ENCODE results near the gene PEX10.

Gene PEX10

DNA sequence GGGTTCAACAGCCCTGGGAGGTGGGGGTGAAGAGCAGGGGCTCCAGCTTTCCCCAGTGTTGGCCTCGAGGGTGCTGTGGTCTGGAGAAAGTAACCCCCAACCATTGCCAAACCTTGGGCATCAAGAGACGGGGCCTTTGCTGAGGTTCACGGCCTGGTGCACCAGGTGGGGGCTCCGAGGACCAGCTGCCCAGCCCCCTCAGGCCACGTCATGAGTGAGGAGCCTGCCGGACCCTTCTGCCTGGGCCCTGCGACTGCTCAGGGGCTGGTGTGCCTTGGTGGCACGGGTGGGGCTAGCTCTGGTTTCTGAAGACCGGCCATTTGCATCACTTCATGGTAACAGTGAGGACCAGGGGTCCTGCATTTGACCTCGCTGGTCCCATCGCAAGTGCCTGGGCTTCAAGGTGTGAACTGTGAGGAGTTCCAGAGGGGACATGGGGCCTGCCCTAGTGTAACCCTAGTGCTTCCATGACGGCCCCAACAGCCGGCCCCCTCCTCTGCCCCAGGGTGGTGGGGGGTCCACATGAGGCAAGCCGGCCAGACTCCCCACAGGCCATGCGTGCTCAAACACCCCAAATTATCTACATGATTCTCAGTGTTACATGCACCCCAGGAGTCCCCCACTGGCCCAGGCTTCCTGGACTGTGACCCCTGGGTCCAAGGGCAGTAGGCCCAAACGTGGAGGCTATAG lies 34.5 kb downstream of the PEX10 start:
- Histone ChIP-seq H3K4me3 (ENCODE audit: insufficient read depth, low read depth, low read length, poor library complexity, severe bottlenecking) (no peak overlapping the region), H3K27me3 (replicated peaks; ENCODE audit: control insufficient read depth, insufficient read depth, low read length, poor library complexity, severe bottlenecking) (no peaks in the 10 kb centered on the region), H3K27ac (ENCODE audit: insufficient read depth, low read length, poor library complexity, severe bottlenecking) (no peak overlapping the region), H3K36me3 (ENCODE audit: control insufficient read depth, insufficient read depth, low read length) (no peaks in the 10 kb centered on the region), H3K9me3 (ENCODE audit: control insufficient read depth, low read length) (no peaks in the 10 kb centered on the region), H3K4me1 (ENCODE audit: control insufficient read depth, insufficient read depth, low read length, poor library complexity, severe bottlenecking) (peaks cover 9% of the 10 kb centered on the region)
- DNase-seq, result no peak

DNA sequence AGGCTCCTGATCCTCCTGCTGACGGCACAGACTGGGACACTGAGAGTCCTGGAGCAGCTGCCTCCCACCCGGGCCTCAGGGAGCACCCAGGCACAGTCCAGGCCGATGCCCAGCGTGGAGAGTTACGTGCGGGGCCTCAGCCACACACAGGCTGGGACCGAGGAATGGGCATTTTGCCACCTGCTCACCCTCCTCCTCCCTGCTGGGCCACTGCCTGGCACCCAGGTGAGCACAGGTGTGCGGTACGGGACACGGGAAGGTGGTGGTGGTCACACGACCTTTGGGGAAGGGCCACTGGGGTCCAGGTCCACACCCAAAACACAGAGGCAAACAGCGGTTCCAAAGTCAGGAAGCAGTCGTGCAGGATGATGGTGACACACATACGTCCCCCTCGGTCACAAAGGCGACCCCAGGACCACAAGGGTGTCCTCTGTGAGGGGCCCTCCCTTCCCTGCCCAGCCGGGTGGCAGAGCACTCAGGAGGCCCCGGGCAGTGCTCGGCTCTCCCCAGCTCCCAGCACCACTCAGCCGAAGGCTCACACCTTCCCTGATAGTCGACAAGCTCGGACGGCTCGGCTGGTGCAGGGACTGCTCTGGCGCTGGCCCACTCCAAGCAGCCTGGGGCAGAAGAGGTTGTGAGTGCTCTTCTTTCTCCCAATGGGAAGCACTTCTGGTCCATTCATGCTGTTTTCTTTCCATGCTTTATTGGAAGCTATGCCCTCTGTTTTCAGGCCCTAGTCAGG lies 35.3 kb downstream of the PEX10 start:
- no peak overlapping the region for H3K27ac ChIP-seq (ENCODE audit: insufficient read depth, low read length, poor library complexity, severe bottlenecking)
- no peak for DNase-seq
- H3K27me3 ChIP-seq (replicated peaks; ENCODE audit: control insufficient read depth, insufficient read depth, low read length, poor library complexity, severe bottlenecking), result no peaks in the 10 kb centered on the region
- no peaks in the 10 kb centered on the region for H3K9me3 ChIP-seq (ENCODE audit: control insufficient read depth, low read length)
- no peak overlapping the region for H3K4me3 ChIP-seq (ENCODE audit: insufficient read depth, low read depth, low read length, poor library complexity, severe bottlenecking)
- peaks cover 6% of the 10 kb centered on the region for H3K4me1 ChIP-seq (ENCODE audit: control insufficient read depth, insufficient read depth, low read length, poor library complexity, severe bottlenecking)
- no peaks in the 10 kb centered on the region for H3K36me3 ChIP-seq (ENCODE audit: control insufficient read depth, insufficient read depth, low read length)

- Histone ChIP-seq H3K4me1 (ENCODE audit: control insufficient read depth, insufficient read depth, low read length, poor library complexity, severe bottlenecking) (no peaks in the 10 kb centered on the region), H3K27me3 (replicated peaks; ENCODE audit: control insufficient read depth, insufficient read depth, low read length, poor library complexity, severe bottlenecking) (no peaks in the 10 kb centered on the region), H3K36me3 (ENCODE audit: control insufficient read depth, insufficient read depth, low read length) (no peaks in the 10 kb centered on the region), H3K27ac (ENCODE audit: insufficient read depth, low read length, poor library complexity, severe bottlenecking) (no peak overlapping the region), H3K4me3 (ENCODE audit: insufficient read depth, low read depth, low read length, poor library complexity, severe bottlenecking) (no peak overlapping the region), H3K9me3 (ENCODE audit: control insufficient read depth, low read length) (no peaks in the 10 kb centered on the region)
- DNase-seq, result no peak
Observed at GRCh38 chr1:2376261-2376741, 36.1 kb downstream of the PEX10 start.

DNA sequence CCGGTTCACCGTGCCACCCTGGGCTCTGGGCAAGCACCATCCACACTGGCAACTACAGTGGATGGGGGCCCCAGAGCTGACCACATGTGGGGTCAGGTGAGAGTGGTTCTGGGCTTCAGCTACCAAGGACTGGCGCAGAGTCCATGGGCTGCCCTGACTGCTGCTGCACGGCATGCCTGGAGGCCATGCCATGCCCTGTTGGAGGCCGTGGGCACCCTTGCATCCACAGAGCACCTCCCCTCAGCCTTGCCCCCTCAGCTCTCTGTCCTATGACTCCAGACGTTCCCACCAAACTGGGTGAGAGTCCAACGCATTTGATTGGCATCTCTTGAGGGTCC lies 36.5 kb downstream of the PEX10 start:
- Histone ChIP-seq H3K27me3 (replicated peaks; ENCODE audit: control insufficient read depth, insufficient read depth, low read length, poor library complexity, severe bottlenecking) (no peaks in the 10 kb centered on the region), H3K27ac (ENCODE audit: insufficient read depth, low read length, poor library complexity, severe bottlenecking) (no peak overlapping the region), H3K9me3 (ENCODE audit: control insufficient read depth, low read length) (no peaks in the 10 kb centered on the region), H3K36me3 (ENCODE audit: control insufficient read depth, insufficient read depth, low read length) (no peaks in the 10 kb centered on the region), H3K4me1 (ENCODE audit: control insufficient read depth, insufficient read depth, low read length, poor library complexity, severe bottlenecking) (no peaks in the 10 kb centered on the region), H3K4me3 (ENCODE audit: insufficient read depth, low read depth, low read length, poor library complexity, severe bottlenecking) (no peak overlapping the region)
- DNase-seq, result no peak

DNA sequence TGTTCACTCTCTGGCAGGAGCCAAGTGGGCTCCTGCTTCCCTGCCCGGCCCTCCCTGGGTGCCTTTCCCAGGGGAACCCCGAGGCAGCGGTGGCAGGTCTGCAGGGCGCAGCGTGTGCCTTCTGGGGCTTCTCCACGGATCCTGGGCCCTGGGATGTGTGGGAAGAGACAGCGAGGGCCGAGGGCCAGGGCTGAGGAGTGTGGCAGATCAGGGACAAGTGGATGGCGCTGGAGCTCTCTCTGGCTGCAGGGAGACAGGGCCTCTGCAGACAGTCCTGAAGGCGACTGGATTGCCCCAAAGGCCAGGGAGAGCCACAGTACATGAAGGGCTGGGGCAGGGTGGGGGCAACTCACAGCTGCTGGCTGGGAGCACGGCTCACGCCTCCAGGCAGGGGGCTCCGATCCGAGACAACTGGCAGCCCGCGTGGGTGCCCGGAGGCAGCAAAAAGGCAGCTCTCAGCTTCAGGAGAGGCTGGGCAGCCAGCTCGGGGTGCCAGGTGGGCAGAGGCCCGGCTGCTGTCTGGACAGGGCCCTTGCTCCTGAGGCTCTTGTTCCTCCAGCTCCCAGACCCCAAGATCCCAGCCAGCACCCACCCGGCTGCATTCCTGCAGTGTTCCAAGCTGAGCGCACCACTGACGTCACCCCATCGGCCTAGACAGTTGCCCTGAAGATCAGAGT lies 37.0 kb downstream of the PEX10 start:
- no peak for DNase-seq
- Histone ChIP-seq H3K9me3 (ENCODE audit: control insufficient read depth, low read length) (no peaks in the 10 kb centered on the region), H3K4me1 (ENCODE audit: control insufficient read depth, insufficient read depth, low read length, poor library complexity, severe bottlenecking) (no peaks in the 10 kb centered on the region), H3K36me3 (ENCODE audit: control insufficient read depth, insufficient read depth, low read length) (no peaks in the 10 kb centered on the region), H3K27me3 (replicated peaks; ENCODE audit: control insufficient read depth, insufficient read depth, low read length, poor library complexity, severe bottlenecking) (no peaks in the 10 kb centered on the region), H3K4me3 (ENCODE audit: insufficient read depth, low read depth, low read length, poor library complexity, severe bottlenecking) (no peak overlapping the region), H3K27ac (ENCODE audit: insufficient read depth, low read length, poor library complexity, severe bottlenecking) (no peak overlapping the region)

DNA sequence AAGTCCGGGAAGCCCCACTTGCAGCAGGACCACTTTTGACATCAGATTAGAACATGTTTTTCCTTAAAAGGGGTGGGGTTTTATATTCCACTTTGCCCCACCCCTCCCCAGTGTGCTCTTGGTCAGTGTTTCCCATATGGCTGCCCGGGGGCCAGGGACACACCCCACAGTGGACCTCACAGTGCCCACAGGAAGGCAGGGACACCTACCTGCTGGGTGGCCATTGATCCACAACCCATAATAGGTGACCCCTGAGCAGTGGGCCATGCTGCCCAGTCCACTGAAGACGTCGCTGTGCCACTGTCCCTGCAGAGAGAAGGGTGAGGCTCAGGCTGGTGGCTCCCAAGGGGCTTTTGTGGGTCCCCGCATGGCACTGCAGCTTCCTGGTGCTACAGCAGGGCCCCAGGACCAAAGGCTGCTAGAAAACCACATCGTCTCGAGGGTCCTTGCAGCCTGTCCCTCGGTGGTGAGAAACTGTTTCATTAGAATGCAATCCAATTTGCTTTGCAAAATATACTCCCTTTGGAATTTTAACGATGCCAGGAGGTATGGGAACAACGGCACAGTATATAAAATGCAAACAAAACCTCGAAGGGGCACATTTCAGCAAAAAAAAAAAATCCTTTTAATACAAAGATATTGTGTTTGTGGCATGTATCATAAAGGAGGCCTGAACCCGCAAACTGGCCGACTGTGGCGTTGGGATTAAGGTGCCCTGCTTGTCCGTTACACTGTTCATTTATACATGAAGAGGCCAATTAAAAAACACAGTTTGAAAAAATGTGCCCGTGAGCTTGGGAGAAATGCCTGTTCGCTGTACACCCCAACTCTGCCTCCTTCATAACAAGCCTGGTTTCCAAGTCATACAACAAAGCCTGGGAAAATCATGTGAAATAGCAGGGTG lies 37.9 kb downstream of the PEX10 start:
- Histone ChIP-seq H3K9me3 (ENCODE audit: control insufficient read depth, low read length) (no peaks in the 10 kb centered on the region), H3K4me3 (ENCODE audit: insufficient read depth, low read depth, low read length, poor library complexity, severe bottlenecking) (no peak overlapping the region), H3K27ac (ENCODE audit: insufficient read depth, low read length, poor library complexity, severe bottlenecking) (no peak overlapping the region), H3K27me3 (replicated peaks; ENCODE audit: control insufficient read depth, insufficient read depth, low read length, poor library complexity, severe bottlenecking) (no peaks in the 10 kb centered on the region), H3K36me3 (ENCODE audit: control insufficient read depth, insufficient read depth, low read length) (no peaks in the 10 kb centered on the region), H3K4me1 (ENCODE audit: control insufficient read depth, insufficient read depth, low read length, poor library complexity, severe bottlenecking) (no peaks in the 10 kb centered on the region)
- DNase-seq, result no peak

GRCh38 chr1:2373551-2374251 lies 38.7 kb downstream of the PEX10 start:
- Histone ChIP-seq H3K9me3 (ENCODE audit: control insufficient read depth, low read length) (no peaks in the 10 kb centered on the region), H3K27ac (ENCODE audit: insufficient read depth, low read length, poor library complexity, severe bottlenecking) (no peak overlapping the region), H3K27me3 (replicated peaks; ENCODE audit: control insufficient read depth, insufficient read depth, low read length, poor library complexity, severe bottlenecking) (no peaks in the 10 kb centered on the region), H3K4me3 (ENCODE audit: insufficient read depth, low read depth, low read length, poor library complexity, severe bottlenecking) (no peak overlapping the region), H3K4me1 (ENCODE audit: control insufficient read depth, insufficient read depth, low read length, poor library complexity, severe bottlenecking) (no peaks in the 10 kb centered on the region), H3K36me3 (ENCODE audit: control insufficient read depth, insufficient read depth, low read length) (no peaks in the 10 kb centered on the region)
- no peak for DNase-seq

DNA sequence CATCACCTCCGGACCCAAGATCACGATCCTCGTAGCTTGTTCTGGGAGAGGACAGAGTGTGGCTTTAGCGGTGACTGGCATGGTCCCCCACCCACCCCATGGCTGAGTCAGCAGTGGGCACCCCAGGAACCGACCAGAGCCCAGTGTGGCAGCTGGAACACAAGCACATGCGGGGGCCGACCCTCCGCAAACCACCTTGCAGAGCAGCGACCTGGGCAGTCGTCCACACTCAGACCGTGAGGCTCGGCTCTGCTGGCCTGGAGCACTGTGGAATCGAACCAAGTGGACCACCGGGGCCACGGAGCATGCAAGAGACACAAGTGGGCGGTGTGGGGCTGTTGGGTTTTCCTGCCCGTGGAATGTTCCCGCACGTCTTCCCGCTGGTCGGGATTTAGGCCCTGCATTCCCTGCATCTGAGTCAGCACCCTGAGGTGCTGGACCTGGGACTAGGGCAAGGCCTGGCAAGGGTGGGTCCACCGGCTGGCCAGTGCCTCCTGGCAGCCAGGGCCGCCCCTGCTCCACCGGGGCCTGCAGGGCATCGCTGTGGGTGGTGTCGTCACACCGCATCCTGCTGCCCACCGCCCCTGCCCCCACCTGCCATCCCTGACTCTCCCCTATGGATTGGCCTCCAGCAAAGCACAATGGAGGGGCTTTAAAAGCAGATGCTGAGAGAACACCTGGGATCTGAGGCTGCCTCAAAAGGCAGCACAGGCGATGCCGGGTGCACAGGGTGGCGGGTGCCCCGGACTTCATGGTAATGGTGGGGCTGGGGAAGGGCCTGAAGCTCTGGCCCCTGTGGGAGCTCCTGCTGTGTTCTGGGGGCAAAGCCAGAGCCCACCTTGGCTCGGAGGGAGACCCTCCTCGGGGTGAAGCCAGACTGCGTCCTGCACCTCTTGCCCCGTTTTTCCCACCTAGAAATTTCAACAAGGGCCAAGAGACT lies 39.5 kb downstream of the PEX10 start:
- Histone ChIP-seq H3K4me3 (ENCODE audit: insufficient read depth, low read depth, low read length, poor library complexity, severe bottlenecking) (no peak overlapping the region), H3K4me1 (ENCODE audit: control insufficient read depth, insufficient read depth, low read length, poor library complexity, severe bottlenecking) (no peaks in the 10 kb centered on the region), H3K36me3 (ENCODE audit: control insufficient read depth, insufficient read depth, low read length) (no peaks in the 10 kb centered on the region), H3K27me3 (replicated peaks; ENCODE audit: control insufficient read depth, insufficient read depth, low read length, poor library complexity, severe bottlenecking) (no peaks in the 10 kb centered on the region), H3K9me3 (ENCODE audit: control insufficient read depth, low read length) (no peaks in the 10 kb centered on the region), H3K27ac (ENCODE audit: insufficient read depth, low read length, poor library complexity, severe bottlenecking) (no peak overlapping the region)
- no peak for DNase-seq

All from effector memory CD4-positive, alpha-beta T cell (primary cell).